Measurements from ENCODE around the gene TGFBR1.

GRCh38 chr9:99184475-99185347 is 79.8 kb downstream of the TGFBR1 start:
- TF ChIP-seq POLR2A (IDR thresholded peaks at IDR 0.05) = no peak
- TF ChIP-seq CTCF (IDR thresholded peaks at IDR 0.05) = peak; percentile 91 to 95 (median 91)
- no peak for TF ChIP-seq EP300 (IDR thresholded peaks at IDR 0.05; ENCODE audit: low read depth)
- TF ChIP-seq POLR2AphosphoS5 (IDR thresholded peaks at IDR 0.05) = peak in 2 of 3 donors; percentile 11 to 16
